ENCODE data around the gene CRTAP. TPM values are rescaled to one million over a fixed set of nuclear protein-coding genes. Genes with fewer than 3 reads are reported as not detected.
"Not testable (repeated sequence)": the region's sequence is repeated elsewhere in the genome, so short reads cannot be mapped to it uniquely, and the experiment has no call there.

The CRTAP gene
- total and polyA plus RNA-seq, 2 experiments from 2014 or later, result 71.9 to 210 TPM

DNA sequence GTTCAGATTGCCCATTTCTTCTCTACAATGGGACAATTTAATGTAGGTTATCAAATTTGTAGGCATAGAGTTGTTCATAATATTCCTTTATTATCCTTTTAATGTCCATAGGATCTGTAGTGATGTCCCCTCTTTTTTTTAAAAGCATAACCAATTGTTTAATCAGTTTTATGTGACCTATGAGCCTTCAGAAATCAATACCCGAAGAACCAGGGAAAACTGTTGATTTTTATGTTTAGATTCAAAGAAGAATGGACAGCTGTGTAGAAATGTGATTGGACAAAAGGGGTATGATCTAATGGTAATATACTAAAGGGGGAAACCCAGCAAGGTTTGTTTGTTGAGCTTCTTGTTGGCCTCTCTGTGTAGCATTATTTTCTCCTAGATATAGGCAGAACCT lies 65.3 kb downstream of the CRTAP start (continued):
- TF ChIP-seq STAT1 (IDR thresholded peaks at IDR 0.05; ENCODE audit: unreplicated experiment) (no peak), EZH2 (IDR thresholded peaks at IDR 0.05; ENCODE audit: low read depth, unreplicated experiment) (no peak), CREB1 (CRISPR knock-in tag; IDR thresholded peaks at IDR 0.05; ENCODE audit: low read depth) (no peak), EZH2phosphoT487 (IDR thresholded peaks at IDR 0.05; ENCODE audit: unreplicated experiment) (no peak), ZNF114 (CRISPR knock-in tag; IDR thresholded peaks at IDR 0.05) (no peak)

DNA sequence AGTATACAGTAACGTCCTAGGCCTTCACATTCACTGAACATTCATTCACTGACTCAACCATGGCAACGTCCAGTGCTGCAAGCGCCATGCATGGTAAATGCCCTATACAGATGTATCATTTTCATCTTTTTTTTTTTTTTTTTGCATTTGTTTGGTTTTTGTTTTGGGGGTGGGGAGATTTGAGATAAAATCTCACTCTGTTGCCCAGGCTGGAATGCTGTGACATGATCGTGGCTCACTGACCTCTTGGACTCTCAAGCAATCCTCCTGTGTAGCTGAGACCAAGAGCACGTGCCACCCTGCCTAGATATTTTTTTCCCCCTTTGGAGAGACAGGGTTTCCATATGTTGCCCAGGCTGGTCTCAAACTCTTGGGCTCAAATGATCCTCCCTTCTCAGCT lies 67.4 kb downstream of the CRTAP start:
- ATAC-seq, result no peak

GRCh38 chr3:33181641-33182040 lies 67.8 kb downstream of the CRTAP start:
- not testable (repeated sequence) for H3K4me1 ChIP-seq (ENCODE audit: insufficient read depth); DNase-seq (ENCODE audit: low spot score); H3K4me1 Mint-ChIP-seq; H3K4me3 Mint-ChIP-seq; H3K27me3 Mint-ChIP-seq (ENCODE audit: insufficient read depth, low read depth, poor library complexity); H3F3A ChIP-seq (replicated peaks; ENCODE audit: low read depth); H3K79me2 ChIP-seq (replicated peaks; ENCODE audit: insufficient read depth); H3K4me2 ChIP-seq; H3K4me3 ChIP-seq; H3K9me3 Mint-ChIP-seq; H3K27ac ChIP-seq (ENCODE audit: low read depth); ATAC-seq; H3K27me3 ChIP-seq (ENCODE audit: insufficient read depth); H3K9me2 ChIP-seq (ENCODE audit: insufficient read depth); H3K36me3 ChIP-seq (ENCODE audit: insufficient read depth); H3K27ac Mint-ChIP-seq; H3K36me3 Mint-ChIP-seq (ENCODE audit: low read depth); H4K20me1 ChIP-seq (replicated peaks; ENCODE audit: insufficient read depth); H2AFZ ChIP-seq

More for the DNA sequence above, 67.4 kb downstream of the CRTAP start:
- Histone ChIP-seq H3K36me3 (ENCODE audit: insufficient read depth) (no peaks in the 10 kb centered on the region), H3K27me3 (ENCODE audit: insufficient read depth) (no peaks in the 10 kb centered on the region), H3K4me1 (ENCODE audit: insufficient read depth) (no peaks in the 10 kb centered on the region), H2AFZ (no peak overlapping the region), H3K4me3 (no peak overlapping the region), H3K79me2 (replicated peaks; ENCODE audit: insufficient read depth) (no peaks in the 10 kb centered on the region), H3F3A (replicated peaks; ENCODE audit: low read depth) (no peaks in the 10 kb centered on the region), H3K9me2 (ENCODE audit: insufficient read depth) (no peaks in the 10 kb centered on the region), H3K27ac (ENCODE audit: low read depth) (no peak overlapping the region), H3K4me2 (no peak overlapping the region), H4K20me1 (replicated peaks; ENCODE audit: insufficient read depth) (no peaks in the 10 kb centered on the region)
- TF ChIP-seq CTCF (conservative IDR thresholded peaks at IDR 0.05; ENCODE audit: low read depth in 2 of 2), result no peak
- no peak for TF ChIP-seq EZH2 (IDR thresholded peaks at IDR 0.05; ENCODE audit: low read depth, unreplicated experiment)
- TF ChIP-seq JUNB (IDR thresholded peaks at IDR 0.05; ENCODE audit: unreplicated experiment), result no peak
- TF ChIP-seq REST (IDR thresholded peaks at IDR 0.05; ENCODE audit: unreplicated experiment), result no peak
- TF ChIP-seq NANOG (IDR thresholded peaks at IDR 0.05; ENCODE audit: borderline replicate concordance), result no peak
- TF ChIP-seq ZNF114 (CRISPR knock-in tag; IDR thresholded peaks at IDR 0.05), result no peak
- DNase-seq (ENCODE audit: low spot score), result no peak
- Mint-ChIP-seq H3K9me3 (no peaks in the 10 kb centered on the region; the same call in 2 of the 3 replicates), H3K27me3 (ENCODE audit: insufficient read depth, low read depth, poor library complexity) (no peaks in the 10 kb centered on the region), H3K4me1 (no peaks in the 10 kb centered on the region), H3K4me3 (no peak overlapping the region), H3K36me3 (ENCODE audit: low read depth) (no peaks in the 10 kb centered on the region), H3K27ac (no peak overlapping the region)
